Esophagus muscularis mucosa (tissue), 4 donors: Measurements from ENCODE around the gene KRTAP1-4.

Source experiments
- EP300 ChIP-seq: sonication (generic); formaldehyde crosslinking; IDR thresholded peaks from one replicate; pipeline ENCODE4 v1.6.1; 2017; ENCODE audit warnings: antibody characterized with exemption
- POLR2A ChIP-seq: fragments of 450-650 bp; IDR thresholded peaks from one replicate; pipeline ENCODE4 v1.6.1; 2017; ENCODE audit warnings: antibody characterized with exemption, moderate library complexity, mild to moderate bottlenecking, low read depth
- POLR2AphosphoS5 ChIP-seq, 2 donors: sonication (generic); formaldehyde crosslinking; IDR thresholded peaks; one replicate each; pipeline ENCODE4 v1.6.1; 2017; ENCODE audit warnings: antibody characterized with exemption in 2 of 2
- TF ChIP-seq, protein P1 (sequence below), 3 experiments: fragments of 200-600 bp in 2 of 3; fragments of 450-650 bp in 1 of 3; sonication (generic) in 2 of 3; IDR thresholded peaks; one replicate each; pipeline ENCODE4 v1.5.1; 2017 to 2019; ENCODE audit warnings: antibody characterized with exemption in 3 of 3, mild to moderate bottlenecking in 2 of 3, moderate library complexity in 1 of 3

DNA sequence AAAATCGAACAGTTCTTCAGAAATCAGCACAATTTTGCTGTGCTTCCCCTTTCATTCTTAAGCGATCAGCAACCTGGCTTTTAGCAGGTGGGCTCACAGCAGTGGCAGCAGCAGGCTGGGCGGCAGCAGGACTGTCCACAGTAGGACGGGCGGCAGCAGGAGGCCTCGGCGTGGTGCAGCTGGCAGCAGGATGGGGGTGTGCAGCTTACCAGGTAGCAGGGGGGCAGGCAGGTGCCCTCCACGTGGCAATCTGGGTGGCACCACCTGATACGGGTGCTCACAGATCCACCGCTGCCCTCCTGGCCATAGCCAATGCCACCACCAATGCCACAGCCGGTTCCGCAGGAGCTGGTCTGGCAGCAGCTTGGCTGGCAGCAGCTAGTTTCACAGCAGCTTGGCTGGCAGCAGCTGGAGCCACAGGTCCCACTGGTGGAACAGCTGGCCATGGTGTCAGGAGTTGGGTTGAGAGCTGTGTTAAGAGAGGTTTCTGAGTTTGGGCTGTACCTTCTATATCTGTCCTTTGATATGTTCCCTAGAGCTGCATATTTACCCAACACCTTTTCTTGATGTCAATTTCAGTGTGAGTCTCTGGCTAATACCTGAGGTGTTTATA is at the start of gene KRTAP1-4:
- no peak for TF ChIP-seq POLR2AphosphoS5 (IDR thresholded peaks at IDR 0.05)
- TF ChIP-seq EP300, result no peak
- TF ChIP-seq, protein P1, sequence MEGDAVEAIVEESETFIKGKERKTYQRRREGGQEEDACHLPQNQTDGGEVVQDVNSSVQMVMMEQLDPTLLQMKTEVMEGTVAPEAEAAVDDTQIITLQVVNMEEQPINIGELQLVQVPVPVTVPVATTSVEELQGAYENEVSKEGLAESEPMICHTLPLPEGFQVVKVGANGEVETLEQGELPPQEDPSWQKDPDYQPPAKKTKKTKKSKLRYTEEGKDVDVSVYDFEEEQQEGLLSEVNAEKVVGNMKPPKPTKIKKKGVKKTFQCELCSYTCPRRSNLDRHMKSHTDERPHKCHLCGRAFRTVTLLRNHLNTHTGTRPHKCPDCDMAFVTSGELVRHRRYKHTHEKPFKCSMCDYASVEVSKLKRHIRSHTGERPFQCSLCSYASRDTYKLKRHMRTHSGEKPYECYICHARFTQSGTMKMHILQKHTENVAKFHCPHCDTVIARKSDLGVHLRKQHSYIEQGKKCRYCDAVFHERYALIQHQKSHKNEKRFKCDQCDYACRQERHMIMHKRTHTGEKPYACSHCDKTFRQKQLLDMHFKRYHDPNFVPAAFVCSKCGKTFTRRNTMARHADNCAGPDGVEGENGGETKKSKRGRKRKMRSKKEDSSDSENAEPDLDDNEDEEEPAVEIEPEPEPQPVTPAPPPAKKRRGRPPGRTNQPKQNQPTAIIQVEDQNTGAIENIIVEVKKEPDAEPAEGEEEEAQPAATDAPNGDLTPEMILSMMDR (IDR thresholded peaks at IDR 0.05), result no peak
- TF ChIP-seq POLR2A, result no peak
